ENCODE measurements around the gene FRMD7. TPM values are rescaled to one million over a fixed set of nuclear protein-coding genes. Genes with fewer than 3 reads are reported as not detected.

FRMD7 gene
- total RNA-seq, 1 donor from 2014 or later = not detected

DNA sequence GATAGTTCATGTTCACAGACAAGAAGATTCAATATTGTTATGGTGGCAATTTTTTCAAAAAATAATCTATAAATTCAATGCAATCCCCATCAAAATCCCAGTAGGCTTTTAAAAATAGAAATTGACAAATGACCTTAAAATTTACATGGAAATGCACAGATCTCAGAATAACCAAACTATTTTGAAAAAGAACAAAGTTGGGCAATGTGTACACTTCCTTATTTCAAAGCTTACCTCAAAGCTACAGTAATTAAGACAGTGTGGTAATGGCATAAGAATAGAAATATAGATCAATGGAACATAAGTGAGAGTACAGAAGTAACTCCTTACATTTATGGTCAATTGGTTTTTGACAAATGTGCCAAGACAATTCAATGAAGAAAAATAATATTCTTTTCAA is 39.0 kb downstream of the FRMD7 start:
- Mint-ChIP-seq H3K4me1 (ENCODE audit: low read depth) (peaks cover 12% of the 10 kb centered on the region), H3K27me3 (no peaks in the 10 kb centered on the region), H3K9me3 (ENCODE audit: low read depth) (no peaks in the 10 kb centered on the region), H3K27ac (no peak overlapping the region), H3K36me3 (ENCODE audit: insufficient read depth) (no peaks in the 10 kb centered on the region), H3K4me3 (ENCODE audit: low read depth) (no peak overlapping the region)
- DNase-seq (ENCODE audit: low spot score, unreplicated experiment) = no peak
- TF ChIP-seq, protein P1, sequence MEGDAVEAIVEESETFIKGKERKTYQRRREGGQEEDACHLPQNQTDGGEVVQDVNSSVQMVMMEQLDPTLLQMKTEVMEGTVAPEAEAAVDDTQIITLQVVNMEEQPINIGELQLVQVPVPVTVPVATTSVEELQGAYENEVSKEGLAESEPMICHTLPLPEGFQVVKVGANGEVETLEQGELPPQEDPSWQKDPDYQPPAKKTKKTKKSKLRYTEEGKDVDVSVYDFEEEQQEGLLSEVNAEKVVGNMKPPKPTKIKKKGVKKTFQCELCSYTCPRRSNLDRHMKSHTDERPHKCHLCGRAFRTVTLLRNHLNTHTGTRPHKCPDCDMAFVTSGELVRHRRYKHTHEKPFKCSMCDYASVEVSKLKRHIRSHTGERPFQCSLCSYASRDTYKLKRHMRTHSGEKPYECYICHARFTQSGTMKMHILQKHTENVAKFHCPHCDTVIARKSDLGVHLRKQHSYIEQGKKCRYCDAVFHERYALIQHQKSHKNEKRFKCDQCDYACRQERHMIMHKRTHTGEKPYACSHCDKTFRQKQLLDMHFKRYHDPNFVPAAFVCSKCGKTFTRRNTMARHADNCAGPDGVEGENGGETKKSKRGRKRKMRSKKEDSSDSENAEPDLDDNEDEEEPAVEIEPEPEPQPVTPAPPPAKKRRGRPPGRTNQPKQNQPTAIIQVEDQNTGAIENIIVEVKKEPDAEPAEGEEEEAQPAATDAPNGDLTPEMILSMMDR (IDR thresholded peaks at IDR 0.05; ENCODE audit: unreplicated experiment) = no peak

DNA sequence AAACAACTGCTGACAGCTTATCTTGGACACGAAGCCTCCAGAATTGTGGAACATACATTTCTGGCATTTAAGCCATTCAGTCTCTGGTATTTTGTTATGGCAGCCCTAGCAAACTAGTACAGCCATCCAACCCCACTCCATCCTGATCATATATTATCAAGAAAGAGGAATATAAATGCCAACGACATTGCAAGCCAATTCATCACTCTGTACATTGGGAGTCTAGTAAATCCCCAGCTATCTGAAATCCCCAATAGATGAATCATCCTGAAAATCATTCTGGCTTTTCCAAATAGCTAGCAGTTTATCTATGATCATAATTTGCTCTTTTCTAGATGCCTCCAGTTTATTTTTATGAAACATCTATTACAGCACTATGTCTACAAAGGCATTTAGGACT is 41.1 kb downstream of the FRMD7 start:
- Mint-ChIP-seq H3K9me3 (ENCODE audit: low read depth) (no peaks in the 10 kb centered on the region), H3K27ac (no peak overlapping the region), H3K36me3 (ENCODE audit: insufficient read depth) (no peaks in the 10 kb centered on the region), H3K4me3 (ENCODE audit: low read depth) (no peak overlapping the region), H3K4me1 (ENCODE audit: low read depth) (no peaks in the 10 kb centered on the region), H3K27me3 (no peaks in the 10 kb centered on the region)
- no peak for DNase-seq (ENCODE audit: low spot score, unreplicated experiment)
- TF ChIP-seq, protein P1 (IDR thresholded peaks at IDR 0.05; ENCODE audit: unreplicated experiment) = no peak

DNA sequence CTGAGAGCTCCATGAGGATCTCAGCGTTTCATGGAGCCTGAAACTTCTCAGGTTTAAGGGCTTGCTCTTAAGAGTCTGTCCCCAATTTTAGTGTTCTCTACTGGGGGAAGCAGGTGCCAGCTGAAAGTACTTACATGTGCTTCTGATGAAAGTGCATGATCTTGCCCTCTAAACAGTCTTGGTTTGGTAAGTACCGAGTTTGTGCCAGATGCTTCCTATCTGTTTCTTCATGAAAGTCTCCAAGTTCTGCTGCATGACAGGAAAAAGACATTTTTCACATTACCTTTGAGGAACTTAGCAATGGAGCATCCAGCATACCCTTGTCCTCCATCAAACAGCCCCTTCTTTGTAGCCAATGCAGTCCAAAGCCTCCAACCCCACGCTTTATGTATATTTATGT is 42.0 kb downstream of the FRMD7 start:
- no peaks in the 10 kb centered on the region for H3K9me3 Mint-ChIP-seq (ENCODE audit: low read depth)
- no peaks in the 10 kb centered on the region for H3K27me3 Mint-ChIP-seq
- no peaks in the 10 kb centered on the region for H3K36me3 Mint-ChIP-seq (ENCODE audit: insufficient read depth)
- TF ChIP-seq, protein P1 (IDR thresholded peaks at IDR 0.05; ENCODE audit: unreplicated experiment) = no peak
- no peaks in the 10 kb centered on the region for H3K4me1 Mint-ChIP-seq (ENCODE audit: low read depth)
- DNase-seq (ENCODE audit: low spot score, unreplicated experiment) = no peak
- no peak overlapping the region for H3K27ac Mint-ChIP-seq
- no peak overlapping the region for H3K4me3 Mint-ChIP-seq (ENCODE audit: low read depth)

DNA sequence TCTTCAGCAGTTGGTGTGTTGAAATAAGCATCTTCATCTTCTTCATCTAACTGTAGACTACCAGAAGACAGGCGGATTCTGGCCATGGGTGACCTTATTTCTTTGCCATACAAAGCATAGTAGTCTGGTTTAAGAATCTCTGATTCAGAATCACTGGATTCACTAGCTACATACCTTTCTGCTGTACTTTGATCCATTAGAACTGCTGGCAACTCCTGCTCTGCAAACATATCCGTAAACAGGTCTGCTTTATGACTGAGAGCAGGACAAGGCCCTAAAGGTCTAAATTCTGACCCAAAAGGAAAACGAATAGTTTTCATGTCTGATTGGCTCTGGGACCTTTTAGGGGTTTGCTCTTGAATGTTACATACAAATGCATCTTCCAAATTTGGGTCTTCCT is 49.9 kb downstream of the FRMD7 start:
- Mint-ChIP-seq H3K27ac (no peak overlapping the region), H3K4me1 (ENCODE audit: low read depth) (peaks cover 2% of the 10 kb centered on the region), H3K36me3 (ENCODE audit: insufficient read depth) (peaks cover 6% of the 10 kb centered on the region), H3K4me3 (ENCODE audit: low read depth) (no peak overlapping the region), H3K9me3 (ENCODE audit: low read depth) (no peaks in the 10 kb centered on the region), H3K27me3 (no peaks in the 10 kb centered on the region)
- TF ChIP-seq, protein P1 (IDR thresholded peaks at IDR 0.05; ENCODE audit: unreplicated experiment) = no peak
- DNase-seq (ENCODE audit: low spot score, unreplicated experiment) = no peak

DNA sequence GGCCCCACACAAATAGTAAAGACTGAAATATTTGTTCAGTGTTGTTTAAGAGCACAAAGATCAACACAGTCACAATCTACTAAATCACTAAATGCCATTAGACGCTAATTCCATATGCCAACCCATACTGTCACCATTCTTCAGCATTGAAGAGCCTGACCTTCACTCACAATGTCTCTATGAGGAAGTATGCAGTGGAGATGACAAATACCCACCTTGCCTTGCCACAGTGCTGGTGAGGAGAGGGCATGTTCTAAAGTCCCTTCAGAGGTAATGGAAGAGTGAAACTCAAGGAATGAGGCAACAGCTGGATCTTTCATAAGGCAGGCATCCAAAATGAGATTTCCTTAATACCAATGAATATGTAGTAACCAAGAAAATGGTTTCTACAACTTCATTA is 50.4 kb downstream of the FRMD7 start:
- DNase-seq (ENCODE audit: low spot score, unreplicated experiment) = no peak
- Mint-ChIP-seq H3K27ac (no peak overlapping the region), H3K4me1 (ENCODE audit: low read depth) (peaks cover 2% of the 10 kb centered on the region), H3K4me3 (ENCODE audit: low read depth) (no peak overlapping the region), H3K9me3 (ENCODE audit: low read depth) (no peaks in the 10 kb centered on the region), H3K36me3 (ENCODE audit: insufficient read depth) (peaks cover 7% of the 10 kb centered on the region), H3K27me3 (no peaks in the 10 kb centered on the region)
- TF ChIP-seq, protein P1 (IDR thresholded peaks at IDR 0.05; ENCODE audit: unreplicated experiment) = no peak

Measured in progenitor cell of endocrine pancreas (in vitro differentiated cells).